Measurements from ENCODE around the gene RP2.

DNA sequence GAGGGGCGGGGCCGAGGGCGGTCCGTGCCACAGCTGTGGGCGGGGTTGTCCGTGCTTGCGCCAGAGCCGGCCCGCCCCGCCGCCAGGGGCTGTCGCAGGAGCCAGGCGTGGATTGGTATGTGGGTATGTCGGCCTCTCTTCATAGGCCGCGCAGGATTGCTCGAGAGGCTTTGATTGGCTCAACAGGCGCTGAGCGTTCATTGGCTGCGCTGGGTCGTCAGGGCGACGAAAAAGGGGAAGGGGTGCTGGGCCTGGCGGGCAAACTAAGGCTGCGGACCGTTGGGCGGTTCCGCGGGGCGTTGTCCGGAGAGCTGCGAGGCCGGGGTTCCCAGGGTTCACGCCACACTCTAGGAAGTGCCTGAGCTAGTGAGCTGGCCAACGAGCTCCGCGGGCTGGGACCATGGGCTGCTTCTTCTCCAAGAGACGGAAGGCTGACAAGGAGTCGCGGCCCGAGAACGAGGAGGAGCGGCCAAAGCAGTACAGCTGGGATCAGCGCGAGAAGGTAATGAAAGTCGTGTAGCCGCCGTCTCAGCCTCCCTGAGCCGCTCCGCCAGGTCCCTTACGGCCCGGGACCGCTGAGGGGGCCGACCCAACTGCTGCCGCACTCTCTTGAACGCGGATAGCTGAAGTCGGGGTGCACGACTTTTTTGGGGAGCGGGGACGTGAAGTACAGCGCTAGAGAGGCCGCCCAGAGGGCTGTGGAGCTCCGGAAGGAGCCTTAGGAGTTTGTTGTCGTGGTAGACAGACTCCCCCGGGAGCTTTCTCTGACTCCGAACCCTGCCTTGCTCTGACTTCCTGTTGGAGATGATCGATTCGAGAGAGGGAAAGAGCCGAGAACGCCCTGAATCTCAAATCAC lies at the start of gene RP2:
- TF ChIP-seq, protein P1, sequence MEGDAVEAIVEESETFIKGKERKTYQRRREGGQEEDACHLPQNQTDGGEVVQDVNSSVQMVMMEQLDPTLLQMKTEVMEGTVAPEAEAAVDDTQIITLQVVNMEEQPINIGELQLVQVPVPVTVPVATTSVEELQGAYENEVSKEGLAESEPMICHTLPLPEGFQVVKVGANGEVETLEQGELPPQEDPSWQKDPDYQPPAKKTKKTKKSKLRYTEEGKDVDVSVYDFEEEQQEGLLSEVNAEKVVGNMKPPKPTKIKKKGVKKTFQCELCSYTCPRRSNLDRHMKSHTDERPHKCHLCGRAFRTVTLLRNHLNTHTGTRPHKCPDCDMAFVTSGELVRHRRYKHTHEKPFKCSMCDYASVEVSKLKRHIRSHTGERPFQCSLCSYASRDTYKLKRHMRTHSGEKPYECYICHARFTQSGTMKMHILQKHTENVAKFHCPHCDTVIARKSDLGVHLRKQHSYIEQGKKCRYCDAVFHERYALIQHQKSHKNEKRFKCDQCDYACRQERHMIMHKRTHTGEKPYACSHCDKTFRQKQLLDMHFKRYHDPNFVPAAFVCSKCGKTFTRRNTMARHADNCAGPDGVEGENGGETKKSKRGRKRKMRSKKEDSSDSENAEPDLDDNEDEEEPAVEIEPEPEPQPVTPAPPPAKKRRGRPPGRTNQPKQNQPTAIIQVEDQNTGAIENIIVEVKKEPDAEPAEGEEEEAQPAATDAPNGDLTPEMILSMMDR (IDR thresholded peaks at IDR 0.05) = no peak
- no peak for TF ChIP-seq EZH2phosphoT487 (IDR thresholded peaks at IDR 0.05)
- no peak for TF ChIP-seq EZH2 (IDR thresholded peaks at IDR 0.05)
